ENCODE results near the gene SEPTIN1. TPM values are rescaled to one million over a fixed set of nuclear protein-coding genes. Genes with fewer than 3 reads are reported as not detected.

Gene SEPTIN1
- total and polyA plus RNA-seq, 2 of the 13 experiments (the other 11 are each of a cell fraction or from before 2014, with no cell fraction given) = 0.18 to 0.67 TPM

GRCh38 chr16:30378236-30379157, 3.9 kb downstream of the SEPTIN1 start (continued):
- TF ChIP-seq, protein P1, sequence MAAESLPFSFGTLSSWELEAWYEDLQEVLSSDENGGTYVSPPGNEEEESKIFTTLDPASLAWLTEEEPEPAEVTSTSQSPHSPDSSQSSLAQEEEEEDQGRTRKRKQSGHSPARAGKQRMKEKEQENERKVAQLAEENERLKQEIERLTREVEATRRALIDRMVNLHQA (CRISPR knock-in tag; IDR thresholded peaks at IDR 0.05) = no peak
- no peak; the same call in 1 of the 2 replicates for TF ChIP-seq ZNF138 (CRISPR knock-in tag; IDR thresholded peaks at IDR 0.05; ENCODE audit: low read depth)
- no peak for TF ChIP-seq REL (CRISPR knock-in tag; conservative IDR thresholded peaks at IDR 0.05)
- no peak for TF ChIP-seq ZNF615 (CRISPR knock-in tag; IDR thresholded peaks at IDR 0.05; ENCODE audit: borderline replicate concordance)
- TF ChIP-seq ZNF350 (CRISPR knock-in tag; IDR thresholded peaks at IDR 0.05; ENCODE audit: borderline replicate concordance, low read depth) = peak; percentile 87
- TF ChIP-seq ZNF747 (CRISPR knock-in tag; IDR thresholded peaks at IDR 0.05; ENCODE audit: borderline replicate concordance) = no peak; the same call in none of the 2 replicates
- TF ChIP-seq TOPORS (CRISPR knock-in tag; IDR thresholded peaks at IDR 0.05) = no peak
- no peak for TF ChIP-seq PRPF4 (IDR thresholded peaks at IDR 0.05; ENCODE audit: low read depth, low read length, poor library complexity, severe bottlenecking)
- no peak for TF ChIP-seq ZNF432 (CRISPR knock-in tag; IDR thresholded peaks at IDR 0.05; ENCODE audit: borderline replicate concordance)
- TF ChIP-seq ASH2L (IDR thresholded peaks at IDR 0.05; ENCODE audit: insufficient read length, low read depth, low read length) = peak; percentile 82
- TF ChIP-seq KLF12 (CRISPR knock-in tag; IDR thresholded peaks at IDR 0.05; ENCODE audit: borderline replicate concordance) = peak; percentile 79; the same call in 1 of the 2 replicates
- TF ChIP-seq KMT2B (CRISPR knock-in tag; IDR thresholded peaks at IDR 0.05) = peak; percentile 32; the same call in 1 of the 2 replicates
- TF ChIP-seq PBX3 (CRISPR knock-in tag; IDR thresholded peaks at IDR 0.05; ENCODE audit: borderline replicate concordance) = 0 out of 2 replicates have a peak, but pooled peaks have one; percentile 29
- TF ChIP-seq ZNF451 (CRISPR knock-in tag; IDR thresholded peaks at IDR 0.05) = peak; percentile 93
- TF ChIP-seq XBP1 (CRISPR knock-in tag; IDR thresholded peaks at IDR 0.05) = no peak
- no peak for TF ChIP-seq IKZF1 (IDR thresholded peaks at IDR 0.05)
- no peak; the same call in 1 of the 2 replicates for TF ChIP-seq KLF15 (CRISPR knock-in tag; IDR thresholded peaks at IDR 0.05; ENCODE audit: borderline replicate concordance)
- no peak for TF ChIP-seq THYN1 (CRISPR knock-in tag; IDR thresholded peaks at IDR 0.05; ENCODE audit: borderline replicate concordance, low read depth)
- TF ChIP-seq ZSCAN21 (CRISPR knock-in tag; IDR thresholded peaks at IDR 0.05; ENCODE audit: borderline replicate concordance) = peak; percentile 87
- TF ChIP-seq CBX1 (IDR thresholded peaks at IDR 0.05; ENCODE audit: low read depth) = no peak
- TF ChIP-seq, protein P2, sequence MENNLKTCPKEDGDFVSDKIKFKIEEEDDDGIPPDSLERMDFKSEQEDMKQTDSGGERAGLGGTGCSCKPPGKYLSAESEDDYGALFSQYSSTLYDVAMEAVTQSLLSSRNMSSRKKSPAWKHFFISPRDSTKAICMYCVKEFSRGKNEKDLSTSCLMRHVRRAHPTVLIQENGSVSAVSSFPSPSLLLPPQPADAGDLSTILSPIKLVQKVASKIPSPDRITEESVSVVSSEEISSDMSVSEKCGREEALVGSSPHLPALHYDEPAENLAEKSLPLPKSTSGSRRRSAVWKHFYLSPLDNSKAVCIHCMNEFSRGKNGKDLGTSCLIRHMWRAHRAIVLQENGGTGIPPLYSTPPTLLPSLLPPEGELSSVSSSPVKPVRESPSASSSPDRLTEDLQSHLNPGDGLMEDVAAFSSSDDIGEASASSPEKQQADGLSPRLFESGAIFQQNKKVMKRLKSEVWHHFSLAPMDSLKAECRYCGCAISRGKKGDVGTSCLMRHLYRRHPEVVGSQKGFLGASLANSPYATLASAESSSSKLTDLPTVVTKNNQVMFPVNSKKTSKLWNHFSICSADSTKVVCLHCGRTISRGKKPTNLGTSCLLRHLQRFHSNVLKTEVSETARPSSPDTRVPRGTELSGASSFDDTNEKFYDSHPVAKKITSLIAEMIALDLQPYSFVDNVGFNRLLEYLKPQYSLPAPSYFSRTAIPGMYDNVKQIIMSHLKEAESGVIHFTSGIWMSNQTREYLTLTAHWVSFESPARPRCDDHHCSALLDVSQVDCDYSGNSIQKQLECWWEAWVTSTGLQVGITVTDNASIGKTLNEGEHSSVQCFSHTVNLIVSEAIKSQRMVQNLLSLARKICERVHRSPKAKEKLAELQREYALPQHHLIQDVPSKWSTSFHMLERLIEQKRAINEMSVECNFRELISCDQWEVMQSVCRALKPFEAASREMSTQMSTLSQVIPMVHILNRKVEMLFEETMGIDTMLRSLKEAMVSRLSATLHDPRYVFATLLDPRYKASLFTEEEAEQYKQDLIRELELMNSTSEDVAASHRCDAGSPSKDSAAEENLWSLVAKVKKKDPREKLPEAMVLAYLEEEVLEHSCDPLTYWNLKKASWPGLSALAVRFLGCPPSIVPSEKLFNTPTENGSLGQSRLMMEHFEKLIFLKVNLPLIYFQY (CRISPR knock-in tag; IDR thresholded peaks at IDR 0.05; ENCODE audit: borderline replicate concordance) = peak; percentile 87
- no peak for TF ChIP-seq SKI (IDR thresholded peaks at IDR 0.05; ENCODE audit: partially characterized antibody)
- peak; percentile 44; the same call in 1 of the 2 replicates for TF ChIP-seq NR2F2 (IDR thresholded peaks at IDR 0.05; ENCODE audit: borderline replicate concordance, low read depth)
